HG02943 (cell line): ENCODE measurements around the gene ACOT7.

ENCODE experiments used
- ATAC-seq: cut with Tn5 transposase; IDR thresholded peaks from one replicate; pipeline ENCODE4 v1.9.1; 2021; ENCODE audit warnings: mild to moderate bottlenecking, low read depth, moderate library complexity; ENCODE audit not compliant: unreplicated experiment

The ACOT7 gene

DNA sequence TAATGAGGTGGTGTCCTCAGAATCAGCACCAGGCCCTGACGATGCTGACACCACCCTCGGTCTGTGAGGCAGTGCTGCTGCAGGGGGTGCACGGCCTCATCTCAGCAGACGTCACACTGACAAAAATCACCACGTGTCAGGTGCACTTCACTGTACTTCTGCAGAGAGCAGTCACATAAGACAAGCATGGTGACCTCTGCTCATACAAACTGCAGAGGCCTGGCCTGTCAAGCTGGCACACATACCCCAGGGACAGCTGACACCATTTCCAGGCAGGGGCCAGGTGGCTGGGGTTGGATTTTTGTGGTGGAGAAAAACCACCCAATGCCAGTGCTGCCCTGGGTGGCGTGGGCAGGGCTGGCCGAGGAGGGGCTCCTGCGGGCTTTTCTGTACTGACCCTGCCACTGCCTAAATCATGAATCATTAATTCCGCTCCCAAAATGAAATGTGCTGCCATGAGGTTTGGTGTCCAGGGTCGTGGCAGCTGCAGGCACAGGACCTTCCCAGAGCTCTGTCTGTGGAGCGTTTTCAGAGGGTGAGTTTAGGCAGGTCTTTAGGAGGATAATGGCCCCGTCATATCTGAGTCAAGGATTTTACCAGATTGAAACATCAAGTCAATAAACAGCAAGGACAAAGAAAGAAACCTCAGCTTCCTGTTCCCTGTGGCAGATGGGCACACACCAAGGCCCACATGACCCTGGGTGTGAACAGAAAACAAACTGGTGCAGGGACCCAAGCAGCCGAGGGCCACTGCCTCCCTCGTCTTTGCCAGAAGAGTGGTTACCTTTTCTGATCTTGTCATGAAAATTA lies 99.3 kb downstream of the ACOT7 start:
- no peak for ATAC-seq

DNA sequence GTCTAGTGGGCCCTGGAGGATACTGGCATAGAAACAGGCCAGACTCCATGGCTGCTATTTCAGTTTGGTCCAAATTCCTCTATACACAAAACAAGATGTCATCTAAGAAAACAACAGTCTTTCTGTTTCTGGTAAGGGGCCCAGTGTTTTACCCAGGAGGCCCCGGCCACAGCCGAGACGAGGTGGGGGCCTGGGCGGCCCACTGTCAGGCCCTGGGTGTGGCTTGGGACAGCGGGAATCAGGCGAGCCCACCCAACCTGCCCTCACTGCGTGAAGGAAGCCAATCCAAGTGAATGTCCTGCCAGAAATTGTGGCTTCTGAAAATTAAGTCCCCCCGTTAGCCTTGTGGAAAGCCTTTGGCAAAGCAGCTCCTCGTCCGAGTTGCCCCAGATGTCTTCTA lies 101.5 kb downstream of the ACOT7 start:
- no peak for ATAC-seq

DNA sequence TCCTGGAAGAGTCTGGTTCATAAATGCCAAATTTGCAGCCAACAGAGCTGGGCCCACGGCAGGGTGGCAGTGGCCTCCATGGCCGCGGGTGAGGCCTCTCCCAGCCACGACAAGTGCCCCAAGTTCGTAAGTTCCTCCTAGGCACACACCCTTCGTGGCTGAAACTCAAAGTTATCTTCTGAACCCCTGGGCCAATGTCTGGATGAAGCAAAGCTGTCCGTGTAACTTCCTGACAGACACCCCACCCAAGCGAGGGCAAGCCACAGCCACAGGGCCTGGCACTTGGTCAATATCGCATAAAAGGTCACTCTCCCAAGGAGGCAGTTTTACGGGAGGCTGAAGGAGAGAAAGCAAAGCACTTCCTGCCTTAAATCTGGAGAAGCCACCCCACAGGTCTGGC lies 104.9 kb downstream of the ACOT7 start:
- ATAC-seq = no peak

DNA sequence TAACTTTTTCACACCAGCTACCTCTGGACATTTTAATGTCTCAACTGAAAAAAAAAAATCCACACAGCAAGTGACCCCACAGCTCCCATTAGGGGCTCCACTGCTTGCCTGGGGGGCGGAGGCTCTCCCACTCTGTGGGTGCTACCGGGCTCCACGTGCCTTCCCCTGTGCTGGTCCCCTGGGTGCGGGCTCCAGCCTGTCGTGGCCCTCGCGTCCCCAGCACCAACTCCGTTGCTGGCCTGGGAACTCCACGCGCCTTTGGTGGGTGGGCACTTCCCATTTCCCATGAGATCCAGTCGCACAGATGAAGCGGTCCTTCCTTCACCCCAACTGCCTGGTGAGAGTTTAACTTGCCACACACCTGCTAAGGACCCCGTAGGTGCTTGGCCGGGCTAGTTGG lies 105.5 kb downstream of the ACOT7 start:
- no peak for ATAC-seq

DNA sequence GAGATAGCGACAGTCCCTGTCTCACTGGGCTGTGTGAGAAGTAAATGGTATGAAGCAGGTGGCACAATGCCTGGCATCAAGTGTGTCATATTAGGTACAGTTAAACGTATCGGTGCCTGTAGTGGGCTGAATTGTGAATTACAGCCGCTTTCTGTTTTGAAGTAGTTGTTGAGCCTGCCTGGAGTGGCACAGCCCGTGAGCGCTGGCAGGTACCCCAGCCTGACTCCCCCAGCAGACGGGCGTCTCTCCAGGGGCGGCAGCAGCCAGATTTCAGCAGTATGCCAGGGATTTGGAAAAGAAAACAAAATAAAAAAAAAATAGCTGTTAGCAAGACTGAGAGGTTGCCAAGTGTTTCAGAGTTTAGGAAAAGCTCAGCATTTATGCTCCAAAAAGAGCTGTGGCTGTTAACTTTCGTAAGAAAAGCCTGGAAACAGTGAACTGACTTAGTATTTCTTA lies 106.1 kb downstream of the ACOT7 start:
- no peak for ATAC-seq

DNA sequence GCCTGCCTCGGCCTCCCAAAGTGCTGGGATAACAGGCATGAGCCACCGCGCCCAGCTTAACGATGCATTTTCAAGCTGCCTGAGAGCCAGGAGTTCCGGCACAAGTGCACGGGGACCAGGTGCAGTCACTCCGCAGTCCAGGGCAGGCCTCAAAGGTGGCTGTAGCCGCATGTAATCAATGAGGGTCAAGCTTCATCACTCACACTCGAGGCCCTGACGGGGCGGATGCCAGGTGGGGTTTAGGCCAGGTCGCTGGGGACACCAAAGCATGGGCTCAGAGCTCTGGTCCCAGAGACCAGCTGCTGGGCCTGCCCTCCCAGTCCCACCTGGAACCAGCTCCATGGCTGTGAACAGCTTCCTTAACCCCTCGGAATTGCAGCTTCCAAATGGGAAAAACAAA lies 106.5 kb downstream of the ACOT7 start:
- no peak for ATAC-seq

DNA sequence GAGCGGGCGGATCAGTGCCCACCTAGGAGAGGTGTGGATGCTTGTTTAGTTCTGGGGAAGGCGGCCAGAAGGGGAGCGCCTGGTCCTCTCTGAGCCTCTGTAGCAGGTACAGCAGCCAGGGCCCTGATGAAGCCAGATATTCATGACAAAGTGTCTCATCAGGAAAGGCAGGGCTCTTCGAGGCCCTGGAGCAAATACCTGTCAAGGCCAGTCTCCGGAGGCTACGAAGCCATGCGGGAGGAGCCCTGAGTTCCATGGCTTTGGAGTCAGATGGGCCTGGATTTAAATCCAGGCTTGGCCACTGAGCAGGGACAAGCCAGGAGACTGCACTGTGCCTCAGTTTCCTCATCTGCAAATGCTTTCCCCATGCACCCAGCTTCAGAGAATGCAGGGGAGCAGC lies 107.3 kb downstream of the ACOT7 start:
- ATAC-seq = no peak

DNA sequence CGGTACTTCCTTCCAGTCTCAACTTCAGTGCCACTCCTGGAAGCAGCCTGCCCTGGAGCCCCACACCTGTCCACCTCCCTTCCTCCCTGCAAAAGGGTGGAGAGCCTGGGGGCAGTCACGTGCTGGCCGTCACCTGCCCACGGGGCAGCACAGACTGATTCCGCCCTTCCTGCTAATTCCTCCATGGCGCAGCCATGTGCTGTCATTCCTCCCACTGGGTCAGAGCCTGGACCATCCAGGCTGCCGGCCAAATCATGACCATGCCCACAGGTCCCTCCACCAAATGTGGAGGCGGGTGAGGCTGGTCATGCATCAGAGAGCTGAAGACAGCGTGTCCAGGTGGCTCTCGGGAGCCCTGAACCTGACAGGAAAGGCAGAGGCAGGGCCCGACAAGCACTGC lies 108.2 kb downstream of the ACOT7 start:
- ATAC-seq = no peak

DNA sequence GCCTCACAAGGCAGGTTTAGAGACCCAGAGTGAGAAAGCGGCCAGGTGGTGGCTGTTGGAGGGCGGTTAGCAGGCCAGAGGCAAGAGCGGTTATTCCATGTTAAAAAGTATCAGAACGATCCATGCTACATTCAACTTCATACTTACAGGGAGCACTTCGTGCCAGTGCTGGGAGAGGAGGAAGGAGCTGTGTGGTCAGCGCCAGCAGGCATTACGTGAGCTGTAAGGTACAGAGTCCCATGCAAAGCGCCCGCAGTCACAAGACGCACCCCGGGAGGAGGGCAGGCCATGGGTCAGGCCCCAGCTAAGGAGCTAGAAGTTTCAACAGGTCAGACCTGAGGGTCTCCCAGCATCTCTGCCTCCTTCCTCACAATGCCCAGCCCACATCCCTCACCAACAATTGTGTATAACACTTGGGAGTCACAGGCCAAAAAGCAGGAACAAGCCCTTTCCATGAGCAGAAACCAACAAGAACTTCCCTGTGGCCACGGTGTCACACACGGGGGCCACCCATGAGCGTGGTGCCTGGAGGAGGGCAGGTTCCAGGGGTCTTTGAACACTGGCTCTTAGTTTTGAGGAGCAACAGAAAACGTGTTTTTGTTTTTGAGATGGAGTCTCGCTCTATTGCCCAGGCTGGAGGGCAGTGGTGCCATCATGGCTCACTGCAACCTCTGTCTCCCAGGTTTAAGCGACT lies 110.8 kb downstream of the ACOT7 start:
- ATAC-seq = no peak

DNA sequence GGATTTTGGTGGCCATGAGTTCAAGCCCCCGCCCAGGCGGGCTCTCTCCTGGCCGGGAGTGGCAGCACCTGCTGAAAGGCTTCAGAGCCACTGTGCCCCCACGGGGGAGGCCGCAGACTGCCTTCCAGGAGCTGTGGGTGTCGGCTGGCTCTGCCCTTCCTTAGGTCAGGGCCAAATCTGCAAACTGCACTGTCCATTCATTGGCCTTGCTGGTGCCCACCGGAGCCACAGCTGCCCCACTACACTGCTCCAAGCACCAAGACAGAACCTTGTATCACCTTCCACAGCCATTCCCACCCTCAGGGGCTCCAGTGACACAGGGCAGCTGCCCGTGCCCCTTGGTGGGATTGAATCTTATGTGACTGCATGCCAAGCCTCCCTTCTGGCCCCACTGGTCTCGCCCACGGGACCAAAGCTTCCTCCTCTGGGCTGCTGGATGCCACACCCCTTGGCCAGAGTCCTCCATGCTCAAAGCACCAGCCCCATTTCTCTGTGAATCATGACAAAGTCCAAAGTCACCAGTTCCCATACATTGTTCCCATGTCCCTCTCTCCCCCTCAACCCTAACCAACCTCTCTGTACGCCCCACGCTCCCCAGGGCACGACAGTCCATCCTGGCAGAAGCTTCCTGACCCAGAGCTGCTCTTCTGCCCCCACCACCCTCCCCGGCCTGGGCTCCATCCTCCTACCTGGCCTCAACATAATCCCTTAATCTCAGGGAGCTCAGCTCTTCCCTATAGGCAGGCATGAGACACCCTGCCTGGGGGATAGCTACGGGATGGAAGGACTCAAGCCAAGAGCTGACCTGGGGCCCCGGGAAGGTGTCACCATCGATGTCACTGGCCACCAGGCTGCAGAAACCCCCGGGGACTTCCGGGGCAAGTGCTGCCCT lies 111.8 kb downstream of the ACOT7 start:
- no peak for ATAC-seq

DNA sequence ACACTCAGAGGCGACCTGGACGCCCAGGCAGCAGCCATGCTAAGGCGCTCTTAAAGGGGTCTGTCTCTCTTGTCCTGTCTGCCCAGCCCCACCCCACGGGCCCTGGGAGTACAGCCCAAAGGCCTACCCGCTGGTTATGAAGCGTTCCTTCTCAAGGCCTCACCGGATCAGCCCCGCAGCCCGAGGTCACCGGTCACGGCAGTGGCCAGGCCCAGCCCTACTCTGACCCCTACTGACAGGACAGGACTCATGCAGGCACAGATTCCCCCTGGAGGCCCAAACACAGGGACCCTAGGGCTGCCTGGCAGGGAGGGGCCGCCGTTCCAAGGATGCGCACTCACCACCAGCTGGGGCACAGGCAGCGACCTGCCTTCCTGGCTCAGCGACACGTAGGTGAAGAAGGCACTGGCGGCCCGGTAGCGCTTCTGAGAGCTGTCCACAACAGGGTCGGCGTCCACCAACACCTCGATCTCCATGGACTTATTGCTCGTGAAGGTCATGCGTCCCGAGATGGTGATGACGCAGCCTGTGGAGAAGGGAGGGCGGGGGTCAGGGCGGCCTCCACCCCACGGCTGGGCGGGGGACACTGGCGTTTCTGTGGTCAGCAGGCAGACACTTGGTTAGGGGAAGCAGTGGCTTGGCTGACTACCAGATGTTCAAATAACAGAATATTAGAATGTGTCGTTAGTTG lies 112.7 kb downstream of the ACOT7 start:
- ATAC-seq = no peak

DNA sequence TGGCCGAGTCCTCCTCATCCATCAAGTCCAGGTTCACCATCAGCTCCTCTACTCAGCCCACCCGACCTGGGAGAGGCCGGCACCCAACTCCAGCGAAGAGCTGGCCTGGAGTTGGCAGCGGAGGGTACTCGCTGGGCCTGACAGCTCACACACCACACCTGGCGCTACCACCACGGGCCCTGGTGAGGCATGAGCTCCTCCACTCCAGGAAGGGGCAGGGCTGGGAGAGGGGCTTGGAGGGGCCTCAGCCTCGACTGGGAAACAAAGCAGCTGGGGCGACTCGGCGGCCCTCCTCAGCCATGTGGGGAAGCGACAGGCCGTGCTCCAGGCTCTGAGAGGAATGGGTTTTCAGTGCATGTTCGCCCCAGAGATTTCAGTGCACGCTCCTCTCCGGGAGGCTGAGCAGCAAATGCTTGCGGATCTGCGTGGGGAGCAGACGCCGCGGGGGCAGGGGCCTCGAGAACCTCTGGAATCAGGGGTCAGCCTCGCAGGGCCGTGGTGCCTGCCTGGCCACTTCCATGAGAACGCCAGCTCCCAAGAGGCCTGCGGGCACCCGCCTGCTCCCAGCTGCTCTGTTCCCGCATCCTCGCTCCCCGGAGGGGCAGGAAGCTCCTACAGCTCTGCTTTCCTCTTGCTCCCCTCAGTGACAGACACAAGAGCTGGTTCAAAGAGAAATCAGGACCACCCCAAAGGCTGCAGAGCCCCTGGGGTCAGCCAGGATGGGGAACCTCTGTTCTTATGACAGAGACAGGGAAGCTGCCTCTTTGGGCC lies 113.8 kb downstream of the ACOT7 start:
- no peak for ATAC-seq

DNA sequence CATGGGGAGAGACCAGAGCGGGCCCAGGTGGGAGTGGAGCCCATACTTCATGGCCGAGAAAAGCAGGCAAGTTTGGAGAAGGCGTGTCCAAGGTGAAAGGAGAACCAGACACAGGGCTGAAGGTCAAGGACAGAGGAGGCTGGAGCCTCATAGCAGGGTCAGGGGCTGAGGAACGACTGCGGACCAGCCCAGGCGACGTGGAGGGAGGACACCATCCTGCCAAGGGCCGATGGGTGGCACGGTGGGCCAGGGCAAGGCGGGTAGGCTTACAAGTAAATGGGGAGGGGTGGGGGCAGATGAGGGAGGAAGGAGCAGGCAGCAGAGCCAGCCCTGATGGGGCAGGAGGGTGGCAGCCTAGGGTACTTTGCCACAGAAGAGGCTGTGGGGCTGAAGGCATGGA lies 114.5 kb downstream of the ACOT7 start:
- ATAC-seq = no peak

DNA sequence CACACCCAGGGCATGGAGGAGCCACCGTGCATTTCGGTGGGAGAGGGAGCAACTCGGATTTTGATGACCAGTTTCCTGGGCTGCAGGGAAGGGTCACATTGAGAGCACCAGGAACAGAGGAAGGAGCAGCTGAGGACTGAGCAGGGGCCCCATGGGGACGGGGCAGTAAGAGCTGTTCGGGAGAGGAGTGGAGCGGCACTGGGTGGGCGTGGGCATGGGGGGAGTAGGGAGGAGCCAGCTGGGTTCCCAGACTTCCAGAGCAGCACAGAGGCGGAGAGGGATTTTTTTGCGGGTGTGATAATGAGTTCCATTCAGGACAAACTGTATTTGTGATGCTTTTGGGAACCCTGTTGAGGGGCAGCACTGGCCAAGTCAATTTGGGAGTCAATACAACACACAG lies 115.3 kb downstream of the ACOT7 start:
- no peak for ATAC-seq

DNA sequence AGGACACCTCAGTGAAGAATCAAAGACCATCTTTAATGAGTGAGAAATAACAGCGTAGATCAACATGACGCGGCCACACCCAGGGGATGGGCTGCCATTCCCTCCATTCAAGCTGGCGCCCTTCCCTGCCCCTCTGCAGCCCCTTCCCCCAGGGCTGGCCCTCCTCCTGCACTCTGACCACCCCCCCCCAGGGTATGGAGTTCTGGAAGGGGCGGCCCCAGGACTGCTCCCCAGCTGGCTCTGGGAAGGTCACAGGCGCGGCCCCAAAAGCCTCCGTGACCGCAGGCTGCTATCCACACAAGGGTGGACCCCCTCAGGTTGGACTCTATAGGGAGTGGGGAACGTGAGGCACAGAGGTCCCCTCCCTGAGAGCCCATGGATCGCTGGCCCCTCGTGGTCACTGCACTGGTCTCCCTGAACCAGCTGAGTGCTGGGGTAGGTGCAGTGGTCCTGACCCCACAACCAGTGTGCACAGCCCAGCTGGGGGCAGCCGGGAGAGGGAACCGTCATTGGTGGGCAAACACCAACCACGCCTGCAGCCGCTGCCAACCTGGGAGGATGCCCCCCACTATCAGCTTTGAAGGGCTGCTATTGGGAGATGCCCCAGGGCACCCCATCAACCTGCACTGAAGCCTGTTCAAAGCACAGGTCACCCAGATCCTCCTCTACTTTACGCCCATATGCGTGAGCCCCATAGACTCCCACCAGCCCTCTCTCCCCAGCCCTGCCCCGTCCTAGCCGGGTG lies 116.6 kb downstream of the ACOT7 start:
- ATAC-seq = no peak

DNA sequence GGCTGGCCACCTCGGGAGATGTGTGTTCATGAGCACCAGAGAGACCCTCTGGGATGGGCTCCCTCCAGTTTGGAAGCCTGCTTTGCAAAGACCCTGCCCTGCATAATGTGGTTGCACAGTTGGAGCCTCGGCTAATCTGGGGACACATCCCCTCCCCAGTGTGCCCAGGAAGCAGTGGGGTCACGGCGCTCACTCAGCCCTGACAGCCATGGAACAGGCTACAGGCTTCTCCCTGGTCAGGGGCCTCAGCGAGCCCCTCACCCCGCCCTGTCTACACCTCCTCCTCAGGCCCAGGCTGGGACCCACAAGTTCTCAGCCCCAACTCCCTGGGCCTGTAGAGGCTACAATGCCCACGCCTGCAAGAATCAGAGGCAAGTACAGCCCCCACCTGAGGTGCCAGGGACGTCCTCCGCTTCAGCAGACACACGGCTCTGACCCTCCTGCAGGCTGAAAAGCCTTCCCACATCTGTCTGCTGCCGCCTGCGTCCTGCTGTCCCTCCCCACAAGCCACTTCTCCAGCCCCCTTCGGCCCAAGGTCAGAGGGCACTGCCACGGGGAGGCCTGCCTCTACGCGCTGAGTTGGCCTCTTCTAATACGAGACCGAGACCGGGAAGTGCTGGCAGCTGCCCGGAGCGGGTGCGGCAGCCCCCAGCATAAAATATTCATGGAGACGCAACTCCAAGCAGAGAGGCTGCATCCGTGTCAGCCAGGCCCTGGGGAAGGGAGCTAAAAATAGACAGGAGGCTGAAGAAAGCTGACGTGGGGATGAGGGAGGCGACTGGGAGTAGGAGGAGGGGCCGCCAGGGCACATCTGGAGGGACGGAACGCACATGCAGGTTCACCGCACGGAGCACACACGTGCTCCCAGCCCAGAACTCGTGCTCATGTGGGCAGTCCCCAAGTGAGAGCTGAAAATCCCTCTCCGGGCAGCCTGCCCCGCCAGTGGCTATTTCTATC lies 117.5 kb downstream of the ACOT7 start:
- ATAC-seq = no peak

DNA sequence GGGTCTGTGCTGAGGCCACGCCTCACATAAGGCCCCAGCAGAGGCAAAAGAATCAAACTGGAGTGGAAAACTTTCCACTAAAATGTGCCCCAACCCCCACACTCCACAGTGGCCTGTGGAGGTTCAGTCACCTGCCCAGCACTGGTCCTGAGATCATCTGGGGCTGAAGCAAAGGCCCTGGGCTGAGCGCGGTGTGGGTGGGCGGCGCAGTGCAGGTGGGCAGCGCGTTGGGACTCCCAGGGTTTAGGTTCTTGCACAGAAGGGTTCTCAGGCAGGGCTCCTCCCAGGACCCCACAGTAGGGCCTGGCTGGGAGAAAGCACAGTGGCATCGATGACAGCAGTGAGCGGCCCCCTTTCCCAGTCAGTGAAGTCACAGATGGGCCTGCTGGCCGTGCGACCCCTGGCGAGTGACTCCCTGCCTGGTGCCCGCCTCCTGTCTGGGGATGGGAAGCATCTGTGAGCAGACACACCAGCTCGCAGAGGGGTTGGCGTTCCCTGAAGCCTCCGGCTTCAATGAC lies 118.9 kb downstream of the ACOT7 start:
- ATAC-seq = no peak

DNA sequence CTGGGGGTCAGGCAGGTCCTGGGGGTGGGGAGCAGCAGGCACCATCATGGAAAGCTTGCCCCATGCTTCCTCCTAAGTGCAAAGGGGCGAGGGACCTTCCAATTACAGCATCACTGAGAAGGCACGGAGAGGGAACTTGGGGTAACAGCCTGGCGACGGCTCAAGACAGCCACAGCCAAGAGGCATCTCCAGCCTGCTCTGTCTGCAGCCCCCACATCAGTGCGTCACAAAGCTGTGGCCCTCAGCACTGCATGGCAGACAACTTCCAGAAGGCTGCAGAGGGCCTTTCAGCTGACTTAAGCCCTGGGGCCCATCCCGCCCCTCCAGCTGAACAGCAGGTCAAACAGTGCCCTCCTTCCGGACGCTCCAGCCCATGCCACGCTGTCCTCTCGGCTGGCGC lies 119.5 kb downstream of the ACOT7 start:
- ATAC-seq = no peak
